Measurements from ENCODE around the gene TMEM198. TPM values are rescaled to one million over a fixed set of nuclear protein-coding genes. Genes with fewer than 3 reads are reported as not detected.

TMEM198 gene
- total and polyA plus RNA-seq, 9 of the 15 experiments (the other 6 are each of a cell fraction or from before 2014, with no cell fraction given): 0.03 to 3.8 (median 1.0) TPM

GRCh38 chr2:219575566-219576504 lies 32.0 kb downstream of the TMEM198 start (continued):
- no peak for TF ChIP-seq MGA (IDR thresholded peaks at IDR 0.05)
- TF ChIP-seq NCOR1 (IDR thresholded peaks at IDR 0.05): peak; percentile 24; the same call in 1 of the 2 replicates
- TF ChIP-seq ZBTB2 (IDR thresholded peaks at IDR 0.05): no peak
- TF ChIP-seq NUFIP1 (IDR thresholded peaks at IDR 0.05; ENCODE audit: partially characterized antibody): no peak
- no peak for TF ChIP-seq ETV5 (CRISPR knock-in tag; IDR thresholded peaks at IDR 0.05; ENCODE audit: low read depth)
- TF ChIP-seq SREBF2 (CRISPR knock-in tag; IDR thresholded peaks at IDR 0.05): no peak
- peak; percentile 50; the same call in 1 of the 2 replicates for TF ChIP-seq CEBPB (tag; IDR thresholded peaks at IDR 0.05)
- no peak for TF ChIP-seq RBFOX2 (IDR thresholded peaks at IDR 0.05; ENCODE audit: low read depth, low read length)

Data from K562 (cell line).